Gastroesophageal sphincter (tissue), 3 donors: ENCODE measurements around the gene ENPP4.

Experiments
- POLR2A ChIP-seq, 2 donors: fragments of 450-650 bp; IDR thresholded peaks; one replicate each; pipeline ENCODE4 v1.6.1; 2017; ENCODE audit warnings: antibody characterized with exemption in 2 of 2, mild to moderate bottlenecking in 2 of 2, moderate library complexity in 1 of 2
- POLR2AphosphoS5 ChIP-seq: sonication (generic); formaldehyde crosslinking; IDR thresholded peaks from one replicate; pipeline ENCODE4 v1.6.1; 2017; ENCODE audit warnings: antibody characterized with exemption
- TF ChIP-seq, protein P1 (sequence below), 4 experiments: fragments of 200-600 bp in 2 of 4; fragments of 450-650 bp in 2 of 4; sonication (generic) in 1 of 4; IDR thresholded peaks; one replicate each; pipeline ENCODE4 v1.5.1; 2017 to 2019; ENCODE audit warnings: antibody characterized with exemption in 4 of 4, mild to moderate bottlenecking in 2 of 4, moderate library complexity in 2 of 4

DNA sequence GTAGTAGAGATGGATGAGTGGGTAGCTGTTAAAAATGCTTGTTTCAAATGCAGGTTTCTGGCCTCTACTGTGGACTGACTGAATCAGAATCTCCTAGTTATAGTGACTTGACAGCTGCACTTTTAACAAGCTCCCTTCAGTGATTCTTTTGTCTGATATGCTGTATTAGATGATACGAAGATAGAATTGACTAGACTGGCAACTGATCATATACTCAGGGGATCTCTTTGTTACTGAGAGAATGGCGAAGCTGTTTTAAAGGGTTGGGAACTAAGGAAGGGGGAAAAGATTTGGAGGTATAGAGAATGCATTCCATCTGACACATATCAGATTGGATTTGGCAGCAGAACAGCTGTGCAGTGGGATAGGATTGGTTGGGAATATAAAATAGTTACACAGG lies 7.0 kb downstream of the ENPP4 start:
- TF ChIP-seq, protein P1, sequence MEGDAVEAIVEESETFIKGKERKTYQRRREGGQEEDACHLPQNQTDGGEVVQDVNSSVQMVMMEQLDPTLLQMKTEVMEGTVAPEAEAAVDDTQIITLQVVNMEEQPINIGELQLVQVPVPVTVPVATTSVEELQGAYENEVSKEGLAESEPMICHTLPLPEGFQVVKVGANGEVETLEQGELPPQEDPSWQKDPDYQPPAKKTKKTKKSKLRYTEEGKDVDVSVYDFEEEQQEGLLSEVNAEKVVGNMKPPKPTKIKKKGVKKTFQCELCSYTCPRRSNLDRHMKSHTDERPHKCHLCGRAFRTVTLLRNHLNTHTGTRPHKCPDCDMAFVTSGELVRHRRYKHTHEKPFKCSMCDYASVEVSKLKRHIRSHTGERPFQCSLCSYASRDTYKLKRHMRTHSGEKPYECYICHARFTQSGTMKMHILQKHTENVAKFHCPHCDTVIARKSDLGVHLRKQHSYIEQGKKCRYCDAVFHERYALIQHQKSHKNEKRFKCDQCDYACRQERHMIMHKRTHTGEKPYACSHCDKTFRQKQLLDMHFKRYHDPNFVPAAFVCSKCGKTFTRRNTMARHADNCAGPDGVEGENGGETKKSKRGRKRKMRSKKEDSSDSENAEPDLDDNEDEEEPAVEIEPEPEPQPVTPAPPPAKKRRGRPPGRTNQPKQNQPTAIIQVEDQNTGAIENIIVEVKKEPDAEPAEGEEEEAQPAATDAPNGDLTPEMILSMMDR (IDR thresholded peaks at IDR 0.05): no peak
- TF ChIP-seq POLR2A (IDR thresholded peaks at IDR 0.05): no peak
- no peak for TF ChIP-seq POLR2AphosphoS5
